Measurements from ENCODE around the gene SCO2. TPM values are rescaled to one million over a fixed set of nuclear protein-coding genes. Genes with fewer than 3 reads are reported as not detected.
A peak's percentile ranks its signal among the peaks of the same experiment; 100 is the strongest.

Gene SCO2
- polyA plus RNA-seq, 1 donor (not counting 4 experiments of a cell fraction or from before 2014, with no cell fraction given): 1.9 TPM

DNA sequence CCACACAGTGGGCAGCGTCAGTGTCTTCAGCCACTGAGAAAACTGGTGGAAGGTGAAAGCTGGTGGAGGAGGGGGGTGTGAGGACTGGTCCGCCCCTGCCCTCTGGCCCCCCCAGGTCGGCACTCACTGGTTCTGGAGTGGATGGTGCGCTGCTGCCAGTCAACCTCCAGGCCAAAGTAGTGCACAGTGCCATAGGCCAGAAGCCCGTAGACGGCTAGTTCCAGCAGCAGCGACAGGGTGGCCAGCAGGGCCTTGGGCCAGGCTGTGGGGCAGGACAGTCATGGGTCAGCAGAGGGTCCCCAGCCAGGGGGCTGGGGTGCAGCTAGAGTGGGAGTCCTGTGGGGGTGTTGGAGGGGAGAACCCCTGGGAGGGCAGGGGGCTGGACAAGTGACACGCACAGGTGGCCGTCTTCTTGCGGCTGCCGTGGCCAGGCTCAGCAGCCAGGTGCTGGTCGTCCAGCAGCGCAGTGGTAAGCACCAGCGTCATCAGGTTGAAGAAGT, 20.1 kb downstream of the SCO2 start:
- Histone ChIP-seq H3K27ac (ENCODE audit: control insufficient read depth, insufficient read depth, low read length) (no peak overlapping the region), H3K4me1 (ENCODE audit: control insufficient read depth, extremely low read depth, insufficient read depth, low read length) (peaks cover 17% of the 10 kb centered on the region), H4K20me1 (ENCODE audit: control insufficient read depth, extremely low read depth, insufficient read depth, low read length) (no peaks in the 10 kb centered on the region), H3K27me3 (ENCODE audit: control insufficient read depth, extremely low read depth, insufficient read depth, low read length) (no peaks in the 10 kb centered on the region), H3K36me3 (ENCODE audit: control insufficient read depth in 2 of 2, extremely low read depth in 1 of 2, insufficient read depth in 2 of 2, low read length in 2 of 2) (peaks cover 6 to 17% of the 10 kb centered on the region in 2 experiments), H3K4me3 (ENCODE audit: control insufficient read depth in 2 of 3, extremely low read depth in 1 of 3, insufficient read depth in 2 of 3, low read depth in 1 of 3, low read length in 3 of 3) (no peak overlapping the region), H3K4me2 (ENCODE audit: control insufficient read depth, extremely low read depth, insufficient read depth, low read depth, low read length) (no peak overlapping the region), H2AFZ (ENCODE audit: control insufficient read depth, low read length) (no peak overlapping the region), H3K9me3 (ENCODE audit: control insufficient read depth, low read depth, low read length) (no peaks in the 10 kb centered on the region), H3K9me1 (ENCODE audit: control insufficient read depth, extremely low read depth, insufficient read depth, low read length) (no peaks in the 10 kb centered on the region), H3K79me2 (ENCODE audit: control insufficient read depth, insufficient read depth, low read length) (peaks cover 26% of the 10 kb centered on the region), H3K9ac (ENCODE audit: control insufficient read depth, extremely low read depth, insufficient read depth, low read length) (no peak overlapping the region)
- no peak for DNase-seq (ENCODE audit: low read depth, low spot score)
- no peak for FAIRE-seq
- TF ChIP-seq, protein P1, sequence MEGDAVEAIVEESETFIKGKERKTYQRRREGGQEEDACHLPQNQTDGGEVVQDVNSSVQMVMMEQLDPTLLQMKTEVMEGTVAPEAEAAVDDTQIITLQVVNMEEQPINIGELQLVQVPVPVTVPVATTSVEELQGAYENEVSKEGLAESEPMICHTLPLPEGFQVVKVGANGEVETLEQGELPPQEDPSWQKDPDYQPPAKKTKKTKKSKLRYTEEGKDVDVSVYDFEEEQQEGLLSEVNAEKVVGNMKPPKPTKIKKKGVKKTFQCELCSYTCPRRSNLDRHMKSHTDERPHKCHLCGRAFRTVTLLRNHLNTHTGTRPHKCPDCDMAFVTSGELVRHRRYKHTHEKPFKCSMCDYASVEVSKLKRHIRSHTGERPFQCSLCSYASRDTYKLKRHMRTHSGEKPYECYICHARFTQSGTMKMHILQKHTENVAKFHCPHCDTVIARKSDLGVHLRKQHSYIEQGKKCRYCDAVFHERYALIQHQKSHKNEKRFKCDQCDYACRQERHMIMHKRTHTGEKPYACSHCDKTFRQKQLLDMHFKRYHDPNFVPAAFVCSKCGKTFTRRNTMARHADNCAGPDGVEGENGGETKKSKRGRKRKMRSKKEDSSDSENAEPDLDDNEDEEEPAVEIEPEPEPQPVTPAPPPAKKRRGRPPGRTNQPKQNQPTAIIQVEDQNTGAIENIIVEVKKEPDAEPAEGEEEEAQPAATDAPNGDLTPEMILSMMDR (optimal IDR thresholded peaks at IDR 0.05 in 1 of 3, IDR thresholded peaks at IDR 0.05 in 1 of 3, conservative IDR thresholded peaks at IDR 0.05 in 1 of 3; ENCODE audit: extremely low read depth in 1 of 3, insufficient read depth in 2 of 3, low read length in 3 of 3): no peak
- TF ChIP-seq EZH2 (IDR thresholded peaks at IDR 0.05; ENCODE audit: low read length): no peak
- dilution Hi-C loops (cut with MboI; ENCODE audit: extremely low pct_ligation_motif_present, low sequenced_read_pairs): no loop called here

DNA sequence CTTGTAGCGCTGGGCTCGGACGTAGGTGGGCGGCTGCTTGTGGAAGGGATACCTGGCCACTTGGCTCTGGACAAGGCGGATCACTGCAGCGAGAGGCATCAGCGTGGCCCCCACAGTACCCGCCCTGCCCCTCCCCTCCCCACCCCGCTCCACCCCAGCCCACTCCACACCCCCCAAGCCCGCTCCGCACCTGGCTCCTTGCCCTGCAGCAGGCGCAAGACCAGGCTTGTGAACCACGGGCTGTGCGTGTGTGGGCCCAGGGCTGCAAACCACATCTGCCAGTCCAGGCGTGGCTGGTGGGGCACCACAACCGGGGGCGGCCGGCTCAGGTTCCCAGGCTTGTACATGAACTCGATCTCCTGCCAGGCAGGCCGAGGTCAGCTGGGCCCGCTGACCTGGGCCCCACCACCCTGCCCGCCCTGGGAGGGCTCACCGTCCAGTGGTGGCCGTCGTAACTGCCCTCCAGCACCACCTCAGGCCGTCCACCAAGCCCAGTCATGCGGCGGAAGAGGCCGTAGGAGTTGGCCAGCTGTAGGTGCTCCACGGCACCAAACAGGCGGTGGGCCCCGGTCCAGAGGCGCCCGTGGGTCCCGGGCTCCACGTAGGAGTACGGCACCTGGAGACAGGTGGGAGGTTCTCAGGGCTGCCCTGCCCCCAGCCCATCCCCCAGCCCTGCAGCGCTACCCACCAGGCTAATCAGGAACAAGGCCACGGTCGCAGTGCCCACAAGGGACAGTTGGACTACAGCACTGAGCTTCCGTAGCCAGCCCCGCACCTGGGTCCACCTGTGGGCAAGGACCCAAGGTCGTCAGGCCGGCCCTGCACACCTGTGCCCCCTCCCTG, 20.8 kb downstream of the SCO2 start:
- H2AFZ ChIP-seq (ENCODE audit: control insufficient read depth, low read length): no peak overlapping the region
- H3K36me3 ChIP-seq (ENCODE audit: control insufficient read depth in 2 of 2, extremely low read depth in 1 of 2, insufficient read depth in 2 of 2, low read length in 2 of 2): peaks cover 6 to 17% of the 10 kb centered on the region in 2 experiments
- H3K9ac ChIP-seq (ENCODE audit: control insufficient read depth, extremely low read depth, insufficient read depth, low read length): no peak overlapping the region
- no peaks in the 10 kb centered on the region for H3K9me1 ChIP-seq (ENCODE audit: control insufficient read depth, extremely low read depth, insufficient read depth, low read length)
- H3K9me3 ChIP-seq (ENCODE audit: control insufficient read depth, low read depth, low read length): no peaks in the 10 kb centered on the region
- H3K4me3 ChIP-seq (ENCODE audit: control insufficient read depth in 2 of 3, extremely low read depth in 1 of 3, insufficient read depth in 2 of 3, low read depth in 1 of 3, low read length in 3 of 3): peak overlapping the region in 1 of 3 experiments; percentile 13
- TF ChIP-seq, protein P1 (optimal IDR thresholded peaks at IDR 0.05 in 1 of 3, IDR thresholded peaks at IDR 0.05 in 1 of 3, conservative IDR thresholded peaks at IDR 0.05 in 1 of 3; ENCODE audit: extremely low read depth in 1 of 3, insufficient read depth in 2 of 3, low read length in 3 of 3): no peak
- TF ChIP-seq EZH2 (IDR thresholded peaks at IDR 0.05; ENCODE audit: low read length): no peak
- peaks cover 17% of the 10 kb centered on the region for H3K4me1 ChIP-seq (ENCODE audit: control insufficient read depth, extremely low read depth, insufficient read depth, low read length)
- no peak for DNase-seq (ENCODE audit: low read depth, low spot score)
- H3K27ac ChIP-seq (ENCODE audit: control insufficient read depth, insufficient read depth, low read length): no peak overlapping the region
- dilution Hi-C loops (cut with MboI; ENCODE audit: extremely low pct_ligation_motif_present, low sequenced_read_pairs): no loop called here
- H3K4me2 ChIP-seq (ENCODE audit: control insufficient read depth, extremely low read depth, insufficient read depth, low read depth, low read length): no peak overlapping the region
- peaks cover 25% of the 10 kb centered on the region for H3K79me2 ChIP-seq (ENCODE audit: control insufficient read depth, insufficient read depth, low read length)
- no peaks in the 10 kb centered on the region for H4K20me1 ChIP-seq (ENCODE audit: control insufficient read depth, extremely low read depth, insufficient read depth, low read length)
- no peaks in the 10 kb centered on the region for H3K27me3 ChIP-seq (ENCODE audit: control insufficient read depth, extremely low read depth, insufficient read depth, low read length)
- FAIRE-seq: no peak
